Measurements from ENCODE around the gene KCNS3. TPM values are rescaled to one million over a fixed set of nuclear protein-coding genes. Genes with fewer than 3 reads are reported as not detected.

The KCNS3 gene
- total RNA-seq, 4 donors from 2014 or later: 2.2 to 5.9 (median 4.6) TPM

DNA sequence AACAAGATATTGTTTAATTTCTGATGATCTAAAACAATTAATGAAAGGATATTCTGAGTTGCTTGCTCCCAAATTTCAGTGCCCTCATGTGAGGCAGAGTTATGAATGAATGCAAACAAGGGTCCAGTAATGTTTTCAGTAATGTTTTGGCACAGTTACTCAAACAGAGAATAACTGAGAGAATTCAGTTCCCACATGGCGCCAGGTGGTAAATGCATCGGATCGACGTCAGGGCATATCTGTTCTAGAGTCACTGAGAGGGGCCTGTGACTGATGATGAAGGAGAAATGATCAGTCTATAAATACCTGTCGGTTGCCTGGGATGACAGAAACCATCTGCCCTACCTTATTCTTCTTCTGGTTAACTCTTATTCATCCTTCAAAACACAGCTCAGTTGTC is 81.4 kb downstream of the KCNS3 start:
- TF ChIP-seq, protein P1, sequence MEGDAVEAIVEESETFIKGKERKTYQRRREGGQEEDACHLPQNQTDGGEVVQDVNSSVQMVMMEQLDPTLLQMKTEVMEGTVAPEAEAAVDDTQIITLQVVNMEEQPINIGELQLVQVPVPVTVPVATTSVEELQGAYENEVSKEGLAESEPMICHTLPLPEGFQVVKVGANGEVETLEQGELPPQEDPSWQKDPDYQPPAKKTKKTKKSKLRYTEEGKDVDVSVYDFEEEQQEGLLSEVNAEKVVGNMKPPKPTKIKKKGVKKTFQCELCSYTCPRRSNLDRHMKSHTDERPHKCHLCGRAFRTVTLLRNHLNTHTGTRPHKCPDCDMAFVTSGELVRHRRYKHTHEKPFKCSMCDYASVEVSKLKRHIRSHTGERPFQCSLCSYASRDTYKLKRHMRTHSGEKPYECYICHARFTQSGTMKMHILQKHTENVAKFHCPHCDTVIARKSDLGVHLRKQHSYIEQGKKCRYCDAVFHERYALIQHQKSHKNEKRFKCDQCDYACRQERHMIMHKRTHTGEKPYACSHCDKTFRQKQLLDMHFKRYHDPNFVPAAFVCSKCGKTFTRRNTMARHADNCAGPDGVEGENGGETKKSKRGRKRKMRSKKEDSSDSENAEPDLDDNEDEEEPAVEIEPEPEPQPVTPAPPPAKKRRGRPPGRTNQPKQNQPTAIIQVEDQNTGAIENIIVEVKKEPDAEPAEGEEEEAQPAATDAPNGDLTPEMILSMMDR (IDR thresholded peaks at IDR 0.05; ENCODE audit: low read depth): no peak

DNA sequence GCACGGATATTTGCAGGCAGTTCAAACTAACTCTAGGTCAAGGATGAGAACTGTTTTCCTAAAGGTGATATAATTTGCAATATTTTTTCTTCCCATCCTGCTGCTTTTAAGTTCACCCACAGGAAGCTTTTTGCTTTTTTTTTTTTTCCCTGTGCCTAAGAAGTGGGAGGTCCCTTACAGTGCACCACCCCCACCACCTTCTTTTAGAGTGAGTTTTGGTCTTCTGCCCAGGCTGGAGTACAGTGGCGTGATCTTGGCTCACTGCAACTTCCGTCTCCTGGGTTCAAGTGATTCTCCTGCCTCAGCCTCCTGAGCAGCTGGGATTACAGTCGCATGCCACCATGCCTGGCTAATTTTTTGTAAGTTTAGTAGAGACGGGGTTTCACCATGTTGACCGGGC is 82.5 kb downstream of the KCNS3 start:
- TF ChIP-seq, protein P1 (IDR thresholded peaks at IDR 0.05; ENCODE audit: low read depth): no peak

DNA sequence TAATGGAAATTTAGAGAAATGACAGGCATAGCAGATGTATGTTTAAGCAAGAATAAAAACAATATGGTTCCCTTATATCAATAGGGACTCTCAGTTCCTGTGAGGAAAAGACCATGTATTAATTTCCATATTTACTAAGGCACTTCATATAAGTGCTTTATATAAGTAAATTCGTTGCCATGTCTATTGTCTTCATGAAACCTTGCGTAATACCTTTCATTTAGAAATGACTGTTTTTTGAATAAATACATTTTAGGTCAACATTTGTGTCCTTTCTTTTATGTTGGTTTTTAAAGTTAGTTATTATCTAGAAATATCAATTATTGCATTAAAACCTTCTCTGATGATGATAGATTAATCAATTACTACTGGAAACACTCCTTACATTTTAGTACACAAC is 83.3 kb downstream of the KCNS3 start:
- TF ChIP-seq, protein P1 (IDR thresholded peaks at IDR 0.05; ENCODE audit: low read depth): no peak

DNA sequence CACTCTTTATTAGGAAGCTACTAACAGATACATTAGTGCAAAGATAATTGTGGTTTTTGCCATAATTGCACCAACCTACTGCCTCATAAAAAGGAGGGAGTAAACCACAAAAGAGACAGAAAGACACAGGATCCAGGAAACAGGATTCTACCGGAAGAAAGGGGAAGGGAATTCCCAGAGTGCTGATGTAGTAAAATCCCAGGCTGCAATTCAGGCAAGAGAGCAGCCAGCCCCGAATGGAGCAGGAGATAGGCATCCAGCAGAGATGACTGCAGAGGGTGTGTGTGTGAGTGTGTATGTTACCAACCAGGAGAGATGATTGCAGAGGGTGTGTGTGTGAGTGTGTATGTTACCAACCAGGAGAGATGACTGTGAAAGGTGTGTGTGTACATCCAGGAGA is 84.4 kb downstream of the KCNS3 start:
- TF ChIP-seq, protein P1 (IDR thresholded peaks at IDR 0.05; ENCODE audit: low read depth): no peak

DNA sequence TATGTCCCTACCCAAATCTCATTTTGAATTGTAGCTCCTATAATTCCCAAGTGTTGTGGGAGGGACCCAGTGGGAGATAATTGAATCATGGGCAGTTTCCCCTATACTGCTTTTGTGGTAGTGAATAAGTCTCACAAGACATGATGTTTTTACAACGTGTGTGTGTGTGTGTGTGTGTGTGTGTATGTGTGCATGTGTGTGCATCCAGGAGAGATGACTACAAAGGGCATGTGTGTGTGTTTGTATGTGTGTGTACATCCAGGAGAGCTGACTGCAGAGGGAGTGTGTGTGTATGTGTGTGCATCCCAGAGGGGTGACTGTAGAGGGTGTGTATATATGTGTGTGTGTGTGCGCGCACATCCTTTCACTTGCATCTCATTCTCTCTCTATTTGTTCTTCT is 86.7 kb downstream of the KCNS3 start:
- TF ChIP-seq, protein P1 (IDR thresholded peaks at IDR 0.05; ENCODE audit: low read depth): no peak

DNA sequence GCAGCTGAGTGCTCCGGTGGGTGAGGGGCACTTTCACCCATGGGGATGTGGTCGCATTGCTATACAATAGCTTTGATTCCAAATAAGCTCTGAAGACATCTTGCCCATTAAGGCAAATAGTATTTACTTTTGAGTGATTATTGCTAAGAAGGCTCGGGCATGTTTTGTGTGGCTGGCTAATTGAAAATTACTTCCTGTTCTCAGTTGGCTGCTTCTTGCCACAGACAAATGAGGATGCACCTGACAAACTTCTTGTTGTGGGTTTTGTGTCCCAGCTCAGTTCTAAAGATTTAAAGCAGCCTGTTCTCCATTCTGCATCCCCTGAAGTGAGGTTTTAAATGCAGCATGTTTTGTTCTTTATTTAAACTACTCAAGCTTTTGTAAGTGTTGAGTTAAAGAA is 88.3 kb downstream of the KCNS3 start:
- TF ChIP-seq, protein P1 (IDR thresholded peaks at IDR 0.05; ENCODE audit: low read depth): no peak

DNA sequence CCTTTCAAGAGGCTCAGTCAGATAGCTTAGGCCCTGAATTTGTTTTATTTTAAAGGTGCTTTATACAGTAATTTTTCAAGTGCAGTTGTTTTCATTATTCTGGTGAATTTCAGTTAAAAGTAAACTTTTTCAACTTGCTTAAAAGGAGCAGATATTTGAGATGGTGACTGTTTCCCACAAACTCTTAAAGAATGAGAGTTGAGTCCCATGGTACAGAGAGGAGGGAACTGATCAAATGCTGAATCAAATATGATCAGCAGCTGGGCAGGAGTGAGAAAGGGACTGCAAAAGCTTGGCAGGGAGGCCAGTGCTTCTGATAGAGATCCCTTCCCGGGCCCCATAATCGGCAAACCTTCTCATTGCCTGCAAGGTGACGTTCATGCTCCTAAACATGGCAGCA is 91.2 kb downstream of the KCNS3 start:
- TF ChIP-seq, protein P1 (IDR thresholded peaks at IDR 0.05; ENCODE audit: low read depth): no peak

Data from subcutaneous adipose tissue (tissue), 4 donors.